ENCODE measurements around the gene RNF187.

RNF187 gene

DNA sequence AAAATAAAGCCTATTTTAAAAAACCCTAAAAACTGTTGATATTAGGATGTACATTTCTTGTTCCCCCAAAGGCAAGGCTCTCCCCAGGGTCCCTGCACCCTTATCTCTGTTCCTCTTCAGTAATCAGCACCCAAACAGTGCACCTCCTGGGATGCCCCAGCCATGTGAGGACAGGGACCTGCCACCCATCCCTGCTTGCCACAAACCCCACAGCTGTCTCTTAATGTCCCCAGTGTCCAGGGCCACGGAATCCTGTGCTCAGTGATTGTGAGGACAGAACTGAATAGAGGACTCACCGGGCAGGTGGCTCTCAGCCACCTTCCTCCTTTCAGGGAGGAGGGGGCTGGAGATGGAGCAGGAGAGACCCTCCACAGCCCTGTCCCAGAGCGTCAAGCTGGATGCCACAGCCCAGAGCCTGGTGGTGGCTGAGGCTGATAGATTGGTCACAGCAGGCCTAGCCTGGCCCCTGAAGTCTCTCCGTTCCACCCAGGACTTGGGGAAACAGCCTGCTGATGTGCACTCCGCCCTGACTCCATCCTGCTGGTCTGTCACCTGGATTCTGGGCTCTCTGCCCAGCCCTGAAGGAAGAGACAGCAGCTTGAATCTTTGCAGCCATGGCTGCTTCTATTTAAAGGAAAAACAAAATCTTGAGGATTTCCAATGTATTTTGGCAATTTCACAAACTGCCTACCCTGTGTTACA, 23.1 kb downstream of the RNF187 start:
- no peak for DNase-seq (ENCODE audit: low spot score)

- no peak for DNase-seq (ENCODE audit: low spot score)
These were observed 23.7 kb downstream of the RNF187 start for GRCh38 chr1:228510803-228511413.

DNA sequence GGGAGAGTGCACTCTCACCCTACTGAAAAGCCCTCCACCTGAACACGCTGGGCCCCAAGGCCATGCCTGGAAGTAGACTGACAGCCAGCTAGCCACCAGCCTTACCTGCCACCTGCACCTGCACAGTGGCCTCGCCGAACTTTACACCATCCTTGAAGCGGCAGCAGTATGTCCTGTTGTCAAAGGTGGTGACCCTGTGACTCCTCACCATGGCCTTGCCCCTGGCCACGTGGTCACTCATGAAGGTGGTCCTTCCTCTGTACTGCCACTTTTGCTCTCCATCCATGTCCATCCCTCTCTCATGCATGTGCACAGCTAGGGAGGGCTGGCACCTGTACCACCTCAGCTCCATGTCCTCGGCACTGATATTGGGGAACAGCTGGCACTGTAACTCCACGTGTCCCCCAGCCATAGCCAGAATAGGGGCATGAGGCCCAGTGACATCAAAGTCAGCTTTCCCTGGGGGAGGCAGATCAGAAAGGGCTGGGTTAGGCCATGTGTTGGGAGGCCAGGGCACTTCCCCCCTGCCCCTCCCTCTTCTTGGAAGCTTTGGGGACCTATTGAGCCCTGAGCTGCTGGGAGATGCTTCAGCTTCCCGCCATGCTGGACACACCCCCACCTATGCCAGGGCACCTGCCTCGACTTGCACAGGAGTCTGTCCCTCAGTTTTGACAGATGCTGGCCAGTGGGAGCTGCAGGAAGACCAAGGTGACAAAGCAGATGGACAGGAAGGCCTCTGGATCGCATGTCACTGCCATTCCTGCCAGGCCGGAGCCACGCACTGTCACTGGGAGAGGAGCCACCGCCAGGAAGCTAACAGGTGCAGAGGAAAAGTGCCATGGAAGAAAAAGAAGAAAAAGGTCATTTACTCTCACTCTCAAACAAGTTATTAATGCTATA, 24.6 kb downstream of the RNF187 start:
- DNase-seq (ENCODE audit: low spot score) = no peak

- no peak for DNase-seq (ENCODE audit: low spot score)
These were observed 25.6 kb downstream of the RNF187 start for GRCh38 chr1:228512781-228513198.

DNA sequence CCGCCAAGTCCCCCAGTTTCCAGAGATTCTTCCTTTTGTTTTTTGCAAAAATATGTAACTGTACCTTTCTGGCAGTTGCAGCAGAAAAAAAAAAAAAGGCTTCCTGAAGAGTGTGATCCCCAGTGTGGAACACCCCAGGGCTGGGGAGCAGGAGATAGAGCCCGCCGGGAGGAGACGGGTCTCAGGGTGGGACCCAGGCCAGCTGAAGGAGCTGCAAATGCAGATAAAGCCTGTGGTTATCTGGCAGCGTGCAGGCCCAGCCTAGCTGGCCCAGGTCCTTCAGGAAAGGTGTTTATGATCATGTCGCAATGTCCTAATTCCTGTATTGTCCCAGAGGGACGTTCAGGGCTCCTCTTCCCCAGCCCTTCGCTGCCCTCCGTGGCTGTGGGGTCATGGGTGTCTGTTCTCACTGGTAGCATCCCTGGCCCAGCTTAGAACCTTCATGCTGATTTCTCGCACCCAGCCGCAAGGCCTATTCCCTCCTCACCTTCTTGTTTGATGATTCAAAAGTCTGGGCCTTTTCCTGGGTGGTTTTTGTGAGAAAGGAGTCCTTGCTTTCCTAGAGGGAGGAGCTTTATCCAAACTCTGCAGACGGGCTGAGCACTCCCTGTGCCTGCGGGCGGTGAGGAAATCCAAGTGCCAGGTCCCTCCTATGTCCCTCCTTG, 26.2 kb downstream of the RNF187 start:
- DNase-seq (ENCODE audit: low spot score) = no peak

DNA sequence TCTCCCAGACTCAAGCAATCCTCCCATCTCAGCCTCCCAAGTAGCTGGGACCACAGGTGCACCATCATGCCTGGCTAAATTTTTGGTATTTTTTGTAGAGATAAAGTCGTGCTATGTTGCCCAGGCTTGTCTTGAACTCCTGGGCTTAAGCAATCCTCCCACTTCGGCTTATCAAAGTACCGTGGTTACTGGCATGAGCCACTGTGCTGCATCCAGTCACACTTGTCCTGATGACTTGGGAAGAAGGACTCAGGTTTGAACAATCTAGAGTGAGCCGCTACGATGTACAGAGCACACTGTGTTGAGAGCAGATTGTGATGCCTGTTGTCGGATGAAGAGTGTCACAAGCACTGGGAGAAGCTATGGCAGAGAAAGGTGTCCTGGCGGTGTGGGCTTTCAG, 27.2 kb downstream of the RNF187 start:
- no peak for DNase-seq (ENCODE audit: low spot score)

DNA sequence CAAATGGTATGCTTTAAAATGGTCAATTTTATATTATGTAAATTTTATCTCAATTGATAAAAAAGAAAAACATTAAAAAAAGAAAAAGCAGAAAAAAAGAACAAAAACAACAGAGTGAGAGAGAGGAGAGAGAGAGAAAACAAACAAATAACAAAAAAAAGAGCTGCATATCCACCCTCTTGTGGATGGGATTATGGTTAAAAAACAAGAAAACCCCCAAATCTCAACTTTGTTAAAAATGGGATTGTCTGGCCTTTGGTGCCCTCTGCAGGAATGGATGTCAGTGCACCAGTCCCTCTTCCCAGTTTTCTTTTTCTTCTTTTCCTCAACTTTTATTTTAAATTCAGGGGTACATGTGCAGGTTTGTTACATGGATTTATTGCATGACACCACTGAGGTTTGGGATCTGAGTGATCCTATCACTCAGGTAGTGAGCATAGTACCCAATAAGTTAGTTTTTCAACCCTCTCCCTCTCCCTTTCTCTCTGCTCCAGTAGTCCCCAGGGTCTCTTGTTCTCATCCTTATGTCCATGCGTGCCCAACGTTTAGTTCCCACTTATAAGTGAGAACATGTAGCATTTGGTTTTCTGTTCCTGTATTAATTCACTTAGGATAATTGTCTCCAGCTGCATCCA, 28.1 kb downstream of the RNF187 start:
- DNase-seq (ENCODE audit: low spot score) = peak; percentile 20

GRCh38 chr1:228517655-228518054, 30.5 kb downstream of the RNF187 start:
- no peak for DNase-seq (ENCODE audit: low spot score)

- DNase-seq (ENCODE audit: low spot score) = no peak
These were observed 40.4 kb downstream of the RNF187 start for GRCh38 chr1:228527596-228527995.

- no peak for DNase-seq (ENCODE audit: low spot score)
These were observed 41.4 kb downstream of the RNF187 start for GRCh38 chr1:228528612-228529011.

DNA sequence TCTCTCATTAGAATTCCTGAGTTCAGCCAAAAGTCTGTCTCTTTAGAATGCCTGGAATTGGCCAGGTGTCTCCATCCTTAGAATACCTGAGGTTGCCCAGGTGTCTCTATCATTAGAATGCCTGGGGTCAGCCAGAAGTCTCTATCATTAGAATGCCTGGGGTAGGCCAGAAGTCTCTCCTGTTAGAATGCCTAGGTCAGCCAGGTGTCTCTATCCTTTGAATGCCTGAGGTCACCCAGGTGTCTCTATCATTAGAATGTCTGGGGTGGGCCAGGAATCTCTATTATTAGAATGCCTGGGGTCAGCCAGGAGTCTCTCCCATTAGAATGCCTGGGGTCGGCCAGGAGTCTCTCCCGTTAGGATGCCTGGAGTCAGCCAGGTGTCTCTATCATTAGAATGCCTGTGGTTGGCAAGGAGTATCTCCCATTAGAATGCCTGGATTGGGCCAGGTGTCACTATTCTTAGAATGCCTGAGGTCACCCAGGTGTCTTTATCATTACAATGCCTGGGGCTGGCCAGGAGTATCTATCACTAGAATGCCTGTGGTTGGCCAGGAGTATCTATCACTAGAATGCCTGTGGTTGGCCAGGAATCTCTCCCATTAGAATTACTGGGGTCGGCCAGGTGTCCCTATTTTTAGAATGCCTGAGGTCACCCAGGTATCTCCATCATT, 43.0 kb downstream of the RNF187 start:
- no peak for DNase-seq (ENCODE audit: low spot score)

- no peak for DNase-seq (ENCODE audit: low spot score)
These were observed 44.0 kb downstream of the RNF187 start for GRCh38 chr1:228530951-228531731.

DNA sequence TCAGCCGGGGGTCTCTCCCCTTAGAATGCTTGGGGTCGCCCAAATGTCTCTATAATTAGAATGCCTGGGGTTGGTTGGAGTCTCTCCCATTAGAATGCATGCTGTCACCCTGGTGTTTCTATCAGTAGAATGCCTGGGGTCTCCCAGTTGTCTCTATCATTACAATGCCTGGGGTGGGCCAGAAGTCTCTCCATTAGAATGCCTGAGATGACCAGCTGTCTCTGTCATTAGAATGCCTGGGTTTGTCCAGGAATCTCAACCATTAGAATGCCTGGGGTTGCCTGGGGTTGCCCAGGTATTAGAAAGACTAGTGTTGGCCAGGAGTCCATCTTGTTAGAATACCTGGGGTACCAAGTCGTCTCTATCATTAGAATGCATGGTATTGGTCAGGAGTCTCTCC, 51.6 kb downstream of the RNF187 start:
- no peak for DNase-seq (ENCODE audit: low spot score)

GRCh38 chr1:228540161-228540917, 53.2 kb downstream of the RNF187 start:
- no peak for DNase-seq (ENCODE audit: low spot score)

GRCh38 chr1:228541725-228542124, 54.5 kb downstream of the RNF187 start:
- no peak for DNase-seq (ENCODE audit: low spot score)

GRCh38 chr1:228542376-228542775, 55.2 kb downstream of the RNF187 start:
- DNase-seq (ENCODE audit: low spot score) = no peak

DNA sequence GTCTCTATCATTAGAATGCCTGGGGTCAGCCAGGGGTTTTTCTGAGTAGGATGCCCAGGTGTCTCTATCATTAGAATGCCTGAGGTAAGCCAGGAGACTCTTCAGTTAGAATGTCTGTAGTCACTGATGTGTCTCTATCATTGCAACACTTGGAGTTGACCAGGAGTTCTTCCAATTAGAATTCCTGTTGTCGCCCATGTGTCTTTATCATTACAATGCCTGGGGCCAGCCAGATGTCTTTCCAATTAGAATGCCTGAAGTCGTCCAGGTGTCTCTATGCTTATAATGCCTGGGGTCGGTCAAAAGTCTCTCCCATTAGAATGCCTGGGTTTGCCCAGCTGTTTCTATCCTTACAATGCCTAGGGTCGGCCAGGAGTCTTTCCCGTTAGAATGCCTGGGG, 55.8 kb downstream of the RNF187 start:
- no peak for DNase-seq (ENCODE audit: low spot score)

- no peak for DNase-seq (ENCODE audit: low spot score)
These were observed 56.2 kb downstream of the RNF187 start for GRCh38 chr1:228543396-228543795.

DNA sequence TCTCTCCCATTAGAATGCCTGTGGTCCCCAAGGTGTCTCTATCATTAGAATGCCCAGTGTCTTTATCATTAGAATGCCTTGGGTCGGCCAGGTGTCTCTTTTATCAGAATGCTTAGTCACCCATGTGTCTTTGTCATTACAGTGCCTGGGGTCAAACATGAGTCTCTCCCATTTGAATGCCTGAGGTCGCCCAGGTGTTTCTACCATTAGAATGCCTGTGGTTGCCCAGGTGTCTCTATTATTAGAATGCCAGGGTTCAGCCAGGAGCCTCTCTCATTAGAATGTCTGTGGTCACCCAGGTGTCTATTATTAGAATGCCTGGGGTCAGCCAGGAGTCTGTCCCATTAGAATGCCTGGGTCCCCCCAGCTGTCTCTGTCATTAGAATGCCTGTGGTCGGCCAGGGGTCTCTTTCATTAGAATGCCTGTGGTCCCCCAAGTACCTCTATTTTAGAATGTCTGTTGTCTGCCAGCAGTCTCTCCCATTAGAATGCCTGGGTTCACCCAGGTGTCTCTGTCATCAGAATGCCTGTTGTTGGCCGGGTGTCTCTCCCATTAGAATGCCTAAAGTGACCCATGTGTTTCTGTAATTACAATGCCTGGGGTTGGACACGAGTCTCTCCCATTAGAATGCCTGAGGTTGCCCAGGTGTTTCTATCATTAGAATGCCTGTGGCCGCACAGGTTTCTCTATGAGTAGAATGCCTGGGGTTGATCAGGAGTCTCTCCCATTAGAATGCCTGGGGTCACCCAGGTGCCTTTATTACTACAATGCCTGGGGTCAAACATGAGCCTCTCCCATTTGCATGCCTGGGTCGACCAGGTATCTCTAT, 57.1 kb downstream of the RNF187 start:
- DNase-seq (ENCODE audit: low spot score) = no peak

Data from germinal center (tissue), 1 donor.